K562 treated with DMSO at 1 percent for 4 hours (cell line): ENCODE measurements around the gene CNTNAP5. TPM values are rescaled to one million over a fixed set of nuclear protein-coding genes. Genes with fewer than 3 reads are reported as not detected.

Experiments used
- total RNA-seq: library from RNA; unstranded; fragments of 300-600 nt; gene quantifications from 2 replicates; pipeline ENCODE4 v1.2.3, GENCODE V29; 2022; ENCODE audit not compliant: insufficient read depth

CNTNAP5 gene
- total RNA-seq = not detected in 2 replicates

DNA sequence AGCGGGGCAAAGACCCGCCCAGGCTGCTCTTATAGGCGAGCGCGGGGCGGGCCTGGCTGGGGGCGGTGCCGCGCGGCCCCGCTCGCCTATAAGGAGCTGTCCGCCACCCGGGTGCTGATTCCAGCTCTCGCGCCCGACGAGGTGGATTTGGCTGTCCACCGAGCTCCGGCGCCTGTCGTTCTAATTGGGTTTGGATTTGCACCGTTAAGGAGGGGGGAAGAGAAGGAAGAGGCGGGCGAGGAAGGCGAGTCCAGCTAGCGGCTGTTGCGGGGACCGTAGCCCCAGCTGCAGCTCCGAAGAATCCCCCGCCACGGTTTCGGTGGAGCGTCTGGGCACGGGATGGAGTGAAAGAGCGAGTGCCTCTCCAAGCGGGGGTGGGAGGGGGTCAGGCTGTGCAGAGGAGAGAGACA lies at the start of gene CNTNAP5:
Gene CNTNAP5, plus strand, starts transcription at position 117 of the 410 bp plus-strand sequence. CDS start 364 bp downstream, outside the sequence.

